Stomach (tissue), 9 donors: ENCODE measurements around the gene HERPUD2. TPM values are rescaled to one million over a fixed set of nuclear protein-coding genes. Genes with fewer than 3 reads are reported as not detected.

Experiments used
- DNase-seq, 2 donors: peaks; one replicate each; pipeline versions ENCODE4 v3.0.0 to v3.0.0-alpha.2; 2013 to 2019
- H3K27ac ChIP-seq, 5 donors: fragments of 200-600 bp in 4 of 5; sonication (generic) in 4 of 5; one replicate each; pipeline ENCODE4 v1.5.1; 2013 to 2019; ENCODE audit warnings: mild to moderate bottlenecking in 1 of 5, moderate library complexity in 1 of 5
- H3K27me3 ChIP-seq, 3 donors: fragments of 200-600 bp; sonication (generic); one replicate each; pipeline ENCODE4 v1.5.1; 2017 to 2019; ENCODE audit warnings: mixed run types in 1 of 3
- H3K36me3 ChIP-seq, 4 donors: fragments of 200-600 bp; sonication (generic); 1 replicate in 3 of 4; 2 replicates in 1 of 4; pipeline ENCODE4 v1.5.1; 2016 to 2019
- H3K4me1 ChIP-seq, 4 donors: fragments of 200-600 bp; sonication (generic); one replicate each; pipeline ENCODE4 v1.5.1; 2016 to 2019
- H3K4me3 ChIP-seq, 4 donors: fragments of 200-600 bp; sonication (generic) in 3 of 4; one replicate each; pipeline ENCODE4 v1.5.1; 2016 to 2019; ENCODE audit warnings: mild to moderate bottlenecking in 1 of 4
- H3K9me3 ChIP-seq, 4 donors: fragments of 200-600 bp; sonication (generic); one replicate each; pipeline ENCODE4 v1.5.1; 2016 to 2019
- EP300 ChIP-seq: sonication (generic); formaldehyde crosslinking; IDR thresholded peaks from one replicate; pipeline ENCODE4 v1.6.1; 2017; ENCODE audit warnings: antibody characterized with exemption
- POLR2A ChIP-seq, 4 donors: fragments of 450-650 bp; IDR thresholded peaks; one replicate each; pipeline ENCODE4 v1.6.1; 2016; ENCODE audit warnings: antibody characterized with exemption in 4 of 4, control low read depth in 2 of 4, mild to moderate bottlenecking in 1 of 4, moderate library complexity in 1 of 4
- POLR2AphosphoS5 ChIP-seq, 3 donors: sonication (generic); formaldehyde crosslinking; IDR thresholded peaks; one replicate each; pipeline ENCODE4 v1.6.1; 2016; ENCODE audit warnings: antibody characterized with exemption in 3 of 3
- WGBS, 5 donors: extraction: QIAGEN DNeasy Blood & Tissue Kit in 3 of 5; methylation state at CpG; one replicate each; pipeline versions ENCODE4 v1.1.5 to v1.1.7; 2013 to 2018; 5-methylcytosine and 5-hydroxymethylcytosine counted together
- intact Hi-C: fragments of 100-400 bp; cut with DNase I; formaldehyde crosslinking; loops from one replicate; pipeline ENCODE4 v1.15.1; 2023; ENCODE audit warnings: low total_unique reads
- polyA plus RNA-seq, 3 donors: library from polyadenylated mRNA; stranded (reverse); fragments of 200-250 nt; gene quantifications; one replicate each; pipeline ENCODE4 v1.2.3, GENCODE V29; 2013
- total RNA-seq, 5 donors: library from RNA; depleted of rRNA; stranded (reverse); fragments of >200 nt; gene quantifications; one replicate each; pipeline versions ENCODE4 v1.1.0 to v1.2.3, GENCODE V29; 2014 to 2016
- TF ChIP-seq, protein P1 (sequence below), 7 experiments: fragments of 450-650 bp in 4 of 7; fragments of 200-600 bp in 3 of 7; sonication (generic) in 3 of 7; IDR thresholded peaks; one replicate each; pipeline ENCODE4 v1.5.1; 2016 to 2019; ENCODE audit warnings: antibody characterized with exemption in 7 of 7, control low read depth in 2 of 7, mild to moderate bottlenecking in 1 of 7
- donor health status: healthy with polysubstance abuse.
- donor health status: Bipolar disorder and iron deficiency.
- donor health status: healthy.

Gene HERPUD2
- total and polyA plus RNA-seq, 8 donors = 1.4 to 26.7 (median 9.0) TPM

- no peak overlapping the region for H3K27ac ChIP-seq
- no peaks in the 10 kb centered on the region for H3K27me3 ChIP-seq
- no peaks in the 10 kb centered on the region for H3K36me3 ChIP-seq
- DNase-seq = no peak
- intact Hi-C loops = no loop called here
- TF ChIP-seq EP300 = no peak
- no peak for TF ChIP-seq POLR2AphosphoS5 (IDR thresholded peaks at IDR 0.05)
- no peak for TF ChIP-seq POLR2A (IDR thresholded peaks at IDR 0.05)
- TF ChIP-seq, protein P1, sequence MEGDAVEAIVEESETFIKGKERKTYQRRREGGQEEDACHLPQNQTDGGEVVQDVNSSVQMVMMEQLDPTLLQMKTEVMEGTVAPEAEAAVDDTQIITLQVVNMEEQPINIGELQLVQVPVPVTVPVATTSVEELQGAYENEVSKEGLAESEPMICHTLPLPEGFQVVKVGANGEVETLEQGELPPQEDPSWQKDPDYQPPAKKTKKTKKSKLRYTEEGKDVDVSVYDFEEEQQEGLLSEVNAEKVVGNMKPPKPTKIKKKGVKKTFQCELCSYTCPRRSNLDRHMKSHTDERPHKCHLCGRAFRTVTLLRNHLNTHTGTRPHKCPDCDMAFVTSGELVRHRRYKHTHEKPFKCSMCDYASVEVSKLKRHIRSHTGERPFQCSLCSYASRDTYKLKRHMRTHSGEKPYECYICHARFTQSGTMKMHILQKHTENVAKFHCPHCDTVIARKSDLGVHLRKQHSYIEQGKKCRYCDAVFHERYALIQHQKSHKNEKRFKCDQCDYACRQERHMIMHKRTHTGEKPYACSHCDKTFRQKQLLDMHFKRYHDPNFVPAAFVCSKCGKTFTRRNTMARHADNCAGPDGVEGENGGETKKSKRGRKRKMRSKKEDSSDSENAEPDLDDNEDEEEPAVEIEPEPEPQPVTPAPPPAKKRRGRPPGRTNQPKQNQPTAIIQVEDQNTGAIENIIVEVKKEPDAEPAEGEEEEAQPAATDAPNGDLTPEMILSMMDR (IDR thresholded peaks at IDR 0.05) = no peak
- H3K9me3 ChIP-seq = no peaks in the 10 kb centered on the region
- no peak overlapping the region for H3K4me3 ChIP-seq
- WGBS, 5 donors = 66 to 77% (median 69%) methylated on average over 3 of the region's 3 CpGs
- H3K4me1 ChIP-seq = peaks cover 0 to 6% (median 0%) of the 10 kb centered on the region in 4 donors
Measured at GRCh38 chr7:35735396-35735795, 40.5 kb upstream of the HERPUD2 start.

DNA sequence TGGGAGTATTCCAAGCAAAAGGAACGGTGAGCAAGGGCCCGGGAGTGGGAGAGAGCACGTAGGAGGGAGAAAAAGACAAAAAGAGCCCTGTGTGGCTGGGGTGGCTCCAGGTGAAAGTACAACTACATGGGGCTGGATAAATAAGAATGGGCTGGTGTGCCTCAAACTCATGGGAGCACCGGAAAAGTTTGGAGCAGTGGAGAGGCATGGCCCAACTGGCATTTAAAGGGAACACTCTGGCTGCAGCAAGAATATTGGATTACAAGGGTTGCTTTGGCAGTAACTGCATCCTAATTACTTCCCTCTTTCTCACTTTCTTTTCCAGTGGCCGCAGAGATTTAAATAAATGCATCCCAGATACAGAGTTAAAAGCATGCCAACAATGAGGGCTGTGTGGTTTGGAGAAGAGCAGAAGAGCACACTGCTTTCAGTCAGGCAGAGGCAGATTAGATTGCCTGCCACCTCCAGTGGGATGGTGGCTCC lies 39.1 kb upstream of the HERPUD2 start:
- TF ChIP-seq, protein P1 (IDR thresholded peaks at IDR 0.05) = no peak
- no peak overlapping the region for H3K27ac ChIP-seq
- intact Hi-C loops = no loop called here
- H3K9me3 ChIP-seq = no peaks in the 10 kb centered on the region
- H3K4me3 ChIP-seq = no peak overlapping the region
- DNase-seq = no peak
- peaks cover 0 to 13% (median 7%) of the 10 kb centered on the region in 4 donors for H3K4me1 ChIP-seq
- H3K27me3 ChIP-seq = no peaks in the 10 kb centered on the region
- 48 to 66% (median 51%) methylated on average over 5 of the region's 5 CpGs for WGBS, 5 donors
- no peaks in the 10 kb centered on the region for H3K36me3 ChIP-seq

GRCh38 chr7:35731349-35731748 lies 36.4 kb upstream of the HERPUD2 start:
- no peak overlapping the region for H3K27ac ChIP-seq
- no peaks in the 10 kb centered on the region for H3K36me3 ChIP-seq
- H3K4me1 ChIP-seq = peaks cover 0 to 31% (median 21%) of the 10 kb centered on the region in 4 donors
- TF ChIP-seq EP300 (no peak), POLR2A (IDR thresholded peaks at IDR 0.05) (no peak), POLR2AphosphoS5 (IDR thresholded peaks at IDR 0.05) (no peak)
- TF ChIP-seq, protein P1 (IDR thresholded peaks at IDR 0.05) = no peak
- no peaks in the 10 kb centered on the region for H3K9me3 ChIP-seq
- 90 to 96% (median 91%) methylated on average over 3 of the region's 3 CpGs for WGBS, 5 donors
- H3K27me3 ChIP-seq = no peaks in the 10 kb centered on the region
- no peak for DNase-seq
- no peak overlapping the region for H3K4me3 ChIP-seq
- intact Hi-C loops = no loop called here

GRCh38 chr7:35729061-35729783 lies 34.3 kb upstream of the HERPUD2 start:
- H3K36me3 ChIP-seq = no peaks in the 10 kb centered on the region
- intact Hi-C loops = no loop called here
- H3K9me3 ChIP-seq = no peaks in the 10 kb centered on the region
- H3K27me3 ChIP-seq = no peaks in the 10 kb centered on the region
- TF ChIP-seq POLR2A (IDR thresholded peaks at IDR 0.05) (no peak), EP300 (no peak), POLR2AphosphoS5 (IDR thresholded peaks at IDR 0.05) (no peak)
- TF ChIP-seq, protein P1 (IDR thresholded peaks at IDR 0.05) = no peak
- H3K4me1 ChIP-seq = peaks cover 0 to 29% (median 21%) of the 10 kb centered on the region in 4 donors
- peak overlapping the region in 3 of 5 donors; percentile 35 to 74 (median 55) for H3K27ac ChIP-seq
- peak in 1 of 2 donors; percentile 28 for DNase-seq
- no peak overlapping the region for H3K4me3 ChIP-seq
- WGBS, 5 donors = 81 to 90% (median 87%) methylated on average over 3 of the region's 3 CpGs
